MCF 10A (cell line): ENCODE measurements around the gene MAD1L1. TPM values are rescaled to one million over a fixed set of nuclear protein-coding genes. Genes with fewer than 3 reads are reported as not detected.

Experiments used
- BruUV-seq: library from RNA; stranded (reverse); fragments of 400-500 nt; replicated peaks from 2 replicates; lab custom pipeline; 2021; lab: Mats Ljungman, UMichigan
- CTCF ChIA-PET: fragments of 300-600 bp; sonication (Branson Sonifier 250); formaldehyde crosslinking; extraction: SDS; loops from one replicate; lab custom pipeline; 2021; ENCODE audit warnings: antibody characterized with exemption, inconsistent platforms; lab: Yijun Ruan, JAX
- POLR2A ChIA-PET: fragments of 300-600, 350-650 bp; sonication (Branson Sonifier 250); formaldehyde crosslinking; extraction: SDS; loops from one replicate; lab custom pipeline; 2020; ENCODE audit warnings: antibody characterized with exemption, inconsistent platforms; lab: Yijun Ruan, JAX
- DNase-seq: peaks from one replicate; pipeline ENCODE4 v3.0.0-alpha.2; 2018; ENCODE audit not compliant: unreplicated experiment
- H3K27ac Mint-ChIP-seq: one replicate; pipeline ENCODE4 v1.8.0; 2022; ENCODE audit warnings: mild to moderate bottlenecking, low read depth, mixed read lengths; ENCODE audit not compliant: unreplicated experiment
- H3K27me3 Mint-ChIP-seq: one replicate; pipeline ENCODE4 v1.8.0; 2022; ENCODE audit warnings: mixed read lengths; ENCODE audit not compliant: insufficient read depth, unreplicated experiment
- H3K36me3 Mint-ChIP-seq: one replicate; pipeline ENCODE4 v1.8.0; 2022; ENCODE audit warnings: mild to moderate bottlenecking, moderate library complexity, mixed read lengths; ENCODE audit not compliant: insufficient read depth, unreplicated experiment
- H3K4me1 Mint-ChIP-seq: one replicate; pipeline ENCODE4 v1.8.0; 2022; ENCODE audit warnings: mixed read lengths; ENCODE audit not compliant: insufficient read depth, unreplicated experiment
- H3K4me3 Mint-ChIP-seq: one replicate; pipeline ENCODE4 v1.8.0; 2022; ENCODE audit warnings: mild to moderate bottlenecking, moderate library complexity, mixed read lengths; ENCODE audit not compliant: unreplicated experiment
- H3K9me3 Mint-ChIP-seq: one replicate; pipeline ENCODE4 v1.8.0; 2022; ENCODE audit warnings: mixed read lengths; ENCODE audit not compliant: unreplicated experiment
- intact Hi-C: fragments of 100-400 bp; cut with micrococcal nuclease; formaldehyde crosslinking; loops from 2 replicates; pipeline ENCODE4 v1.14.1; 2022
- total RNA-seq: library from RNA; stranded (reverse); gene quantifications from 2 replicates; pipeline ENCODE4 v1.2.3, GENCODE V29; 2022
- TF ChIP-seq, protein P1 (sequence below): fragments of 200-600 bp; IDR thresholded peaks from one replicate; pipeline ENCODE4 v1.8.0; 2022; ENCODE audit warnings: antibody characterized with exemption, mild to moderate bottlenecking; ENCODE audit not compliant: unreplicated experiment

Gene MAD1L1
- total RNA-seq, 1 experiment from 2014 or later, result 25.2 TPM

DNA sequence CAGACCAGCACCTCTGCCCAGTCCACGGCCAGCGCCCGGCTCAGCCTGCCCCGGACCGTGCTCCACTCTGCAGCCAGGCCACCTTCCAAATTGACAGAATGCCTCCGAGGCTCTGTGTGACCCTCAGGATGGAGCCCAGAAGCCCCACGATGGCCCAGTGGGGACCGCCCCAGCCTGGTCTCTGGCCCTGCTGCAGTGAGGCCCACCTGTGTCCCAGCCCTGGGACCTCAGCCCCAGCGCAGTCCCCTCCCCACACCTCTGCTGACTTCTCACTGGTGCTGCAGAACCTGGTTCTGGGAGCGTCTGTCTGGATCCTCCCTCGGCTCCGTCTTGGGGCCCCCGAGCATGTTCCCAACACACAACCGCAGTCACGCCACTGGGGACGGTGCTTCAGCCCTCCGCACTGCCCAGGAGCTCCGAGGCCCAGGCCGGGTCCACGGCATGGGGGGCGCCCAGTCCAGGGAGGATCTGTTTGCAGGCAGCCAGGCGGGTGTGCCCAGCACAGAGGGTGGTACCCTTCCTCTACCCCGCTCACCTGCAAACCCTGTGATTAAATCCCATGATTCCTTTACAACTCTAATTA, 314.6 kb downstream of the MAD1L1 start:
- DNase-seq, result no peak
- ChIA-PET CTCF (no interaction called here), POLR2A (no interaction called here)
- Mint-ChIP-seq H3K4me1 (peaks cover 6% of the 10 kb centered on the region), H3K27ac (no peak overlapping the region), H3K9me3 (no peaks in the 10 kb centered on the region), H3K36me3 (no peaks in the 10 kb centered on the region), H3K27me3 (no peaks in the 10 kb centered on the region), H3K4me3 (no peak overlapping the region)
- TF ChIP-seq, protein P1, sequence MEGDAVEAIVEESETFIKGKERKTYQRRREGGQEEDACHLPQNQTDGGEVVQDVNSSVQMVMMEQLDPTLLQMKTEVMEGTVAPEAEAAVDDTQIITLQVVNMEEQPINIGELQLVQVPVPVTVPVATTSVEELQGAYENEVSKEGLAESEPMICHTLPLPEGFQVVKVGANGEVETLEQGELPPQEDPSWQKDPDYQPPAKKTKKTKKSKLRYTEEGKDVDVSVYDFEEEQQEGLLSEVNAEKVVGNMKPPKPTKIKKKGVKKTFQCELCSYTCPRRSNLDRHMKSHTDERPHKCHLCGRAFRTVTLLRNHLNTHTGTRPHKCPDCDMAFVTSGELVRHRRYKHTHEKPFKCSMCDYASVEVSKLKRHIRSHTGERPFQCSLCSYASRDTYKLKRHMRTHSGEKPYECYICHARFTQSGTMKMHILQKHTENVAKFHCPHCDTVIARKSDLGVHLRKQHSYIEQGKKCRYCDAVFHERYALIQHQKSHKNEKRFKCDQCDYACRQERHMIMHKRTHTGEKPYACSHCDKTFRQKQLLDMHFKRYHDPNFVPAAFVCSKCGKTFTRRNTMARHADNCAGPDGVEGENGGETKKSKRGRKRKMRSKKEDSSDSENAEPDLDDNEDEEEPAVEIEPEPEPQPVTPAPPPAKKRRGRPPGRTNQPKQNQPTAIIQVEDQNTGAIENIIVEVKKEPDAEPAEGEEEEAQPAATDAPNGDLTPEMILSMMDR, result no peak
- intact Hi-C loops, result no loop called here
- BruUV-seq, result no TSS peak

DNA sequence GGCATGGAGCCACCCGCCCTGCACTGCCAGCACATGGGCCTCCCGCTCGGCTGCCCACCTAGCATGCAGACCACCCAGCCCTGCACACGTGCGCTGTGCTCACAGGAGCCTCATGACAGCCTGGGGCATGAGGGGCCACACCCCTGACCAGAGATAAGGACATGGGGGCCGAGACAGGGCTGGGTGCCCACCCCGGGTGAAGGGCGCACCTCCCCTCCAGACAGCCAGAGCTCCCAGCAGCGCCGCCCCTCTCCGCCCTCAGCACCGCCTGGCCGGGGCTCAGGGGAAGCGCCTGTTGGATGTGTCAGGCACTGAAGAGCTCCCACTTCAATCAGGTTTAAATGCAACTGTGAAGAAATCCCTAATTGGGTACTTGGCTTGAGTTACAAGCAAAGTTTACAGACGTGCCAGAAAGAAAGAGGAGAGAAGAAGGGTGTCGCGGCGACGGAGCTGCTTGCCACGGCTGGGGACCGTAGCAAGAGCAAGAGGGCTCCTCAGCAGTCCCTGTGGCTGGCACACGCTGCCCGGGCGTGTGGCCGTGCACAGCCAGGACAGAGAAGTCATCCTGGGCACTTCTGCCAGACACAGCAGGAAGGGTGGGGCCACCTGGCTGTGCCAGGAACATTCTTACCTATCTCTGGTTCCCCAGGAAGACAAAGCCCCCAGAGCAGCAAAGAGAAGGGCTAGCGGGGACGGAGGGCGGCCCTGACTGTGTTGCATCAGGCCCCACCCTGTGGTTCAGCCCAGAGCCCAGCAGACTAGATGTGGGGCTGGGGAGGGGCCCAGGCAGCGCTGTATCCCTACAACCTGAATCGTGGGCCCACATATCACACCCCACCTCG, 315.3 kb downstream of the MAD1L1 start:
- Mint-ChIP-seq H3K27ac (no peak overlapping the region), H3K4me1 (peaks cover 6% of the 10 kb centered on the region), H3K9me3 (no peaks in the 10 kb centered on the region), H3K27me3 (no peaks in the 10 kb centered on the region), H3K4me3 (no peak overlapping the region), H3K36me3 (peaks cover 2% of the 10 kb centered on the region)
- no peak for DNase-seq
- POLR2A ChIA-PET, result no interaction called here
- TF ChIP-seq, protein P1, result no peak
- BruUV-seq, result no TSS peak
- CTCF ChIA-PET, result no interaction called here
- intact Hi-C loops, result no loop called here

DNA sequence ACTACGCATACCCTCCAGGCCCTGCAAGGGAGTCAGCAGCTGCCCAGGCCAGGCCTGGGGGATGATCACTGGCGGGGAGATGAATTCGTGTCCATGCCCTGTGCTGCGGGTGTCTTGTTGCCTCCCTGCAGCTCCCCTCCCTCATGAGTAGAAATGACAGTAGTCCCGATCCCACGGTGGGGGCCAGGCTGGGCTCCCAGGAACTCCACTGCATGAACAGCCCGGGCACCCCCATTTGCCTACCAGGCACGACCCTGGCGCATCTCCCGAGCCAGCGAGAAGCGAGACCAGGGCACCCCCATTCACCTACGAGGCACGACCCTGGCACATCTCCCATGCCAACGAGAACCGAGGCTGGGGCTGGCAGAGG, 316.2 kb downstream of the MAD1L1 start:
- H3K27ac Mint-ChIP-seq, result no peak overlapping the region
- no peaks in the 10 kb centered on the region for H3K27me3 Mint-ChIP-seq
- CTCF ChIA-PET, result no interaction called here
- TF ChIP-seq, protein P1, result no peak
- intact Hi-C loops, result no loop called here
- DNase-seq, result no peak
- H3K4me1 Mint-ChIP-seq, result peaks cover 6% of the 10 kb centered on the region
- no peaks in the 10 kb centered on the region for H3K9me3 Mint-ChIP-seq
- H3K4me3 Mint-ChIP-seq, result no peak overlapping the region
- no TSS peak for BruUV-seq
- POLR2A ChIA-PET, result no interaction called here
- peaks cover 5% of the 10 kb centered on the region for H3K36me3 Mint-ChIP-seq

DNA sequence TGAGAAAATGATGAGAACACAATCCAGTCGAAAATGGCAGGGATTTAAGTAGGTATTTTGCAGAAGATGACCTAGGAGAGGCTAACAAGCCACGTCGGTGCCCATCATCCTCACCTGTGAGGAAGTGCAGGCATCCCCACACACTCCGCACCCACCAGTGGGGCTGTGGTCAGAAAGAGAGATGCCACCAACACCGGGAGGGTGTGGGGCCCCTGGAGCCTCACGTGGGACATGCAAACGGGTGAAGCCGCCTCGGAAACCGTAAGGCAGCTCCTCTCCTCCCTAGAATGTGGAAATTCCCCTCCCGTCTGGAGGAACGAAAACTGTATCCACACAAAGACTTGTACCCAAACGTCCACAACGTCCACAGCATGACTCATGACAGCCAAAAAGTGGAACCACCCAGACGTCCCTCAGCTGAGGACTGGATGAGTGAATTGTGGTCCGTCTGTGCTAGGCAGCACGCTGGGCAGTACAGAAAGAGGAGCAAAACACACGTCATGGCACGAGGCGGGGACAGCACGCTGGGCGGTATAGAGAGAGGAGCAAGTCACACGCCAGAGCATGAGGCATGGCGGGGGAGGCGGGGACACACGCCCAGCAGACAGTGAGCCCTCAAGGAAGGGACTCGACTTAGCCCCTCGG, 316.7 kb downstream of the MAD1L1 start:
- no peak overlapping the region for H3K27ac Mint-ChIP-seq

More for the DNA sequence above, 316.7 kb downstream of the MAD1L1 start:
- intact Hi-C loops, result no loop called here
- TF ChIP-seq, protein P1, result no peak
- no peak overlapping the region for H3K4me3 Mint-ChIP-seq
- peaks cover 5% of the 10 kb centered on the region for H3K36me3 Mint-ChIP-seq
- H3K27me3 Mint-ChIP-seq, result no peaks in the 10 kb centered on the region
- H3K9me3 Mint-ChIP-seq, result no peaks in the 10 kb centered on the region
- ChIA-PET CTCF (no interaction called here), POLR2A (no interaction called here)
- BruUV-seq, result no TSS peak
- DNase-seq, result no peak
- peaks cover 6% of the 10 kb centered on the region for H3K4me1 Mint-ChIP-seq
